Measurements from ENCODE around the gene FAM168A. TPM values are rescaled to one million over a fixed set of nuclear protein-coding genes. Genes with fewer than 3 reads are reported as not detected.

FAM168A gene
- total RNA-seq, 2 experiments from 2014 or later: 12.7 to 17.5 TPM

DNA sequence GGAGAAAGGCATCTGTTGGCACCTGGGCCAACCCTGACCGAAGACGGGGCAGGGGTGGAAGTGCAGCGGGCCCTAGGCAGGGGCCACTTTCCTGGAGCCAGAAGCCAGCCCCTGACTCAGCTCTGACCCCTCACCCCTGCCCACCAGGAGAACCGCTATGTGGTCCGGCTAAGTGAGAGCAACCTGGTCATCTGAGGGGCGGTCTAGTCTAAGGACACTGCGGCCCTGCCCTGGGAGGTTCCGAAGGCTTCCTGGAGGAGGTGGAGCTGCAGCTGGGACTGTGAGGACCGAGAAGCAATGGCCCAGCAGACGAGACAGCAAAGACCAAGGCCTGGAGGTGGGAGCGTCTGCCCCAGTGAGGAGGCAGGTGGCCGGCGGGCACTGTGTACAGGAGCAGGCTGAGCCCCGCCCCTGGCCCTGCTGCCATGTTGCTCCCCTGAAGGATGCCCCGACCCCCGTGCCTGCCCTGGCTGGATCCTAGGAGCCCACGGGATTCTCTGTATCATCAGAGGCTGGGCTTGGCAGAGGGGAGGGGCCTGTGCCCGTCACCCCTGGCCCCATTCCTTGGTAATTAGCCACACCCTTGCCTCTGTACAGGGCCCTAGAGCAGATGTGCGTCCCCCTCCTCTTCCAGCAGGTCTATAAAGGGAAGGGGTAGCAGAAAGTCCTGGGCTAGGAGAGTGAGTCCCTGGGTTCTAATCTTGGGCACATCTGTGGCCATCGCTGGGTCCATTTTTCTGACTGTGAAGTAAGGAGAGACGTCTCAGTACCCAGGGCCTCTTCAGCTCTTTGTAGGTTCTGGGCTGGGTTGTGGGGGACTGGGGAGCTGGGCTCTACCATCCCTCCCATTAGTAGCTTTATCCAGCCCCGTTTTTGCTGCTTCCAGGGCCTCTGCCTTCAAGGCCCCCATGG lies 202.4 kb downstream of the FAM168A start:
- no peak overlapping the region for H3K27ac Mint-ChIP-seq
- no peaks in the 10 kb centered on the region for H3K27me3 Mint-ChIP-seq
- peaks cover 3% of the 10 kb centered on the region for H3K4me1 Mint-ChIP-seq
- intact Hi-C loops (cut with DNase I, micrococcal nuclease): no loop called here
- no peaks in the 10 kb centered on the region for H3K9me3 Mint-ChIP-seq (ENCODE audit: low read depth)
- H3K4me3 Mint-ChIP-seq: no peak overlapping the region
- DNase-seq (no peak), ATAC-seq (no peak)
- ChIA-PET POLR2A (interaction anchor here (1.1 kb wide), 1 partner anchor 12 kb away, joined by 3 read pairs; no protein-coding TSS in a partner anchor), CTCF (interaction anchor here (0.7 to 2.5 kb wide), 4 partner anchors 12 to 61 kb away, joined by 3 to 52 read pairs (median 8); no protein-coding TSS in a partner anchor)
- peaks cover 12% of the 10 kb centered on the region for H3K36me3 Mint-ChIP-seq (ENCODE audit: low read depth)

DNA sequence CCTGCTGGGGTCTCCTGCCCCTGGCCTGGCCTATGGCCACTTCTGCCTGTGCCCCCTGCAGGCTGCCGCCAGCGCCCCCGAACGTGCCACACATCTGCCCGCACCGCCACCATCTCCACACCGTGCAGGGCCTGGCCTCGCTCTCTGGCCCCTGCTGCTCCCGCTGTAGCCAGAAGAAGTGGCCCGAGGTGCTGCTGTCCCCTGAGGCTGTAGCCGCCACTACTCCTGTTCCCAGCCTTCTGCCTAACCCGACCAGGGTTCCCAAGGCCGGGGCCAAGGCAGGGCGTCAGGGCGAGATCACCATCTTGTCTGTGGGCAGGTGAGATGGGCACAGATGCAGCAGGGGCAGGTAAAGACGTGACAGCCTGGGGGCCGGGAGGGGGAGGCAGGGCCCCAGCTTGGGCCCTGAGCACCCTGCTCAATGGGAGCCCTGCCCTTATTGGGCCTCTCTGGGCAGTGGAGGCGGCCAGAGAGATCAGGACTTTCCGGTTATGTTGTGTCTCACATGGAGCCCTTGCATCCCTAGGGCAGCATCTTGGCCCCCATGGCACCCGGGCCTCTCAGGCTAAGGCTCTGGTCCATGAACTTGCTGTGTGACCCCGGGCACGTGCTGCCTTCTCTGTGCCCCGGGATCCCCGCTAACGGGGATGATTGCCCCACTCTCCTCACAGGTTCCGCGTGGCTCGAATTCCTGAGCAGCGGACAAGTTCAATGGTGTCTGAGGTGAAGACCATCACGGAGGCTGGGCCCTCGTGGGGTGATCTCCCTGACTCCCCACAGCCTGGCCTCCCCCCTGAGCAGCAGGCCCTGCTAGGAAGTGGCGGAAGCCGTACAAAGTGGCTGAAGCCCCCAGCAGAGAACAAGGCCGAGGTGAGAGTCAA lies 203.3 kb downstream of the FAM168A start:
- Mint-ChIP-seq H3K9me3 (ENCODE audit: low read depth) (no peaks in the 10 kb centered on the region), H3K4me1 (peaks cover 3% of the 10 kb centered on the region), H3K27ac (no peak overlapping the region), H3K36me3 (ENCODE audit: low read depth) (peaks cover 12% of the 10 kb centered on the region), H3K27me3 (no peaks in the 10 kb centered on the region), H3K4me3 (no peak overlapping the region)
- ChIA-PET CTCF (interaction anchor here (1.1 to 2.5 kb wide), 2 partner anchors 29 to 44 kb away, joined by 3 to 52 read pairs; no protein-coding TSS in a partner anchor), POLR2A (no interaction called here)
- ATAC-seq: no peak
- DNase-seq: no peak
- intact Hi-C loops (cut with DNase I, micrococcal nuclease): no loop called here

- Mint-ChIP-seq H3K9me3 (ENCODE audit: low read depth) (no peaks in the 10 kb centered on the region), H3K27me3 (no peaks in the 10 kb centered on the region), H3K36me3 (ENCODE audit: low read depth) (peaks cover 12% of the 10 kb centered on the region), H3K27ac (no peak overlapping the region), H3K4me3 (no peak overlapping the region), H3K4me1 (no peaks in the 10 kb centered on the region)
- ChIA-PET CTCF (interaction anchor here (0.5 to 2.5 kb wide), 16 partner anchors 10 to 280 kb away, joined by 3 to 52 read pairs (median 3); no protein-coding TSS in a partner anchor), POLR2A (interaction anchor here (0.6 kb wide), 1 partner anchor 15 kb away, joined by 3 read pairs; no protein-coding TSS in a partner anchor)
- ATAC-seq: peak; percentile 87
- peak; percentile 77 for DNase-seq
- intact Hi-C loops (cut with DNase I, micrococcal nuclease): loop anchor here (1.0 kb wide), 3 partner anchors 17 to 86 kb away; partner anchors contain the start of gene RELT (in 1 of the 2)
Measured at GRCh38 chr11:73393479-73394415, 204.2 kb downstream of the FAM168A start.

DNA sequence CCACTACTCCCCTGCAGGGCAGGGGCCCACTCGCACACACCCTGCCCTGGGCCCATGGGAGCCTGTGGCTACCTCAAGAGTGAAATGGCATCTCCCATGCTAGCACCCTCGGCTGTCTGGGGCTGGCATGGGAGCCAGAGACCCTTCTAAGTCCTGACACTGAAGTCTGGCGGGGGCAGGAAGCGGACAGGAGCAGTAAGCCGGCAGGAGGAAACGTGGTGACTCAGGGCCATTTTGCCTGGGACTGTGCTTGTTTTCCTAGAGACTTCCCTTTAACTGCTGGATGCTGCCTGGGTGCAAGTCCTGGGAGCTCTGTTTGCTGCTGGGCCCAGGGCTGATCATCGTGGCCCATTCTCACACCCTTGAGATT lies 204.9 kb downstream of the FAM168A start:
- Mint-ChIP-seq H3K36me3 (ENCODE audit: low read depth) (peaks cover 12% of the 10 kb centered on the region), H3K4me1 (no peaks in the 10 kb centered on the region), H3K9me3 (ENCODE audit: low read depth) (no peaks in the 10 kb centered on the region), H3K27me3 (no peaks in the 10 kb centered on the region), H3K27ac (no peak overlapping the region), H3K4me3 (no peak overlapping the region)
- no peak for DNase-seq
- ChIA-PET CTCF (interaction anchor here (0.7 to 2.5 kb wide), 13 partner anchors 11 to 281 kb away, joined by 3 to 52 read pairs (median 3); no protein-coding TSS in a partner anchor), POLR2A (no interaction called here)
- ATAC-seq: no peak
- intact Hi-C loops (cut with DNase I, micrococcal nuclease): loop anchor here (1.0 kb wide), 3 partner anchors 17 to 86 kb away; partner anchors contain the start of gene RELT (in 1 of the 2)

GRCh38 chr11:73392108-73393010 lies 205.6 kb downstream of the FAM168A start:
- H3K4me1 Mint-ChIP-seq: no peaks in the 10 kb centered on the region
- CTCF ChIA-PET: interaction anchor here (0.7 to 2.5 kb wide), 11 partner anchors 11 to 333 kb away, joined by 3 to 52 read pairs (median 3); no protein-coding TSS in a partner anchor
- no peak overlapping the region for H3K27ac Mint-ChIP-seq
- H3K36me3 Mint-ChIP-seq (ENCODE audit: low read depth): peaks cover 9% of the 10 kb centered on the region
- no peak overlapping the region for H3K4me3 Mint-ChIP-seq
- no peak for ATAC-seq
- H3K9me3 Mint-ChIP-seq (ENCODE audit: low read depth): no peaks in the 10 kb centered on the region
- POLR2A ChIA-PET: no interaction called here
- no peaks in the 10 kb centered on the region for H3K27me3 Mint-ChIP-seq
- intact Hi-C loops (cut with DNase I, micrococcal nuclease): loop anchor here (1.0 kb wide), 3 partner anchors 16 to 85 kb away; partner anchors contain the start of gene RELT (in 1 of the 2)
- no peak for DNase-seq

- Mint-ChIP-seq H3K4me1 (peaks cover 4% of the 10 kb centered on the region), H3K36me3 (ENCODE audit: low read depth) (peaks cover 8% of the 10 kb centered on the region), H3K9me3 (ENCODE audit: low read depth) (no peaks in the 10 kb centered on the region), H3K27me3 (no peaks in the 10 kb centered on the region), H3K27ac (no peak overlapping the region), H3K4me3 (no peak overlapping the region)
- intact Hi-C loops (cut with DNase I, micrococcal nuclease): no loop called here
- DNase-seq (no peak), ATAC-seq (no peak)
- POLR2A ChIA-PET: no interaction called here
- CTCF ChIA-PET: interaction anchor here (0.7 to 1.3 kb wide), 2 partner anchors 40 to 332 kb away, joined by 3 to 5 read pairs; no protein-coding TSS in a partner anchor
Measured at GRCh38 chr11:73391665-73392064, 206.2 kb downstream of the FAM168A start.

GRCh38 chr11:73390601-73391565 lies 207.0 kb downstream of the FAM168A start:
- Mint-ChIP-seq H3K27ac (no peak overlapping the region), H3K36me3 (ENCODE audit: low read depth) (peaks cover 8% of the 10 kb centered on the region), H3K4me1 (peaks cover 8% of the 10 kb centered on the region), H3K4me3 (no peak overlapping the region), H3K27me3 (no peaks in the 10 kb centered on the region), H3K9me3 (ENCODE audit: low read depth) (no peaks in the 10 kb centered on the region)
- ATAC-seq: no peak
- no peak for DNase-seq
- POLR2A ChIA-PET: no interaction called here
- intact Hi-C loops (cut with DNase I, micrococcal nuclease): no loop called here
- CTCF ChIA-PET: interaction anchor here (1.3 kb wide), 1 partner anchor 40 kb away, joined by 5 read pairs; no protein-coding TSS in a partner anchor

DNA sequence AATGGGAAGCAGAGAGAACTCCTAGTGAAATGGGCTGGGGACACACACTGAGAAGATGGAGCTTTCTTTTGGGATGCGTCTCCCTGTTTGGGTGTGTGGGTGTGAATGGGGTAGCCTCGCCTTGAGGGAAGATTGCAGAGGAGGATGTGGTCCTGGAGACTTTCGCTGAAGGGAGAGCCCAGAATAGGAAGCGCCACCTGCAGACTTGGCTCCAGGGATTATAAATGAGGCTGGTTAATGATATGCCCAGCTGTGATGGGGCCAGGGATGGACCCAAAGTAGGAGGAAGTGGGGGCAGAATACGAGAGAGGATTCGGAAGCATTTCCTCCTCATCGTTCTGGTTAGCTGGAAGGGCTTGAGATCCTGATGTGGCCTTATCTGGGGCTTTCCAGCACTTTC lies 208.0 kb downstream of the FAM168A start:
- Mint-ChIP-seq H3K36me3 (ENCODE audit: low read depth) (peaks cover 5% of the 10 kb centered on the region), H3K27ac (no peak overlapping the region), H3K9me3 (ENCODE audit: low read depth) (no peaks in the 10 kb centered on the region), H3K4me1 (peaks cover 18% of the 10 kb centered on the region), H3K27me3 (no peaks in the 10 kb centered on the region), H3K4me3 (no peak overlapping the region)
- ATAC-seq (no peak), DNase-seq (no peak)
- POLR2A ChIA-PET: no interaction called here
- intact Hi-C loops (cut with DNase I, micrococcal nuclease): no loop called here
- CTCF ChIA-PET: interaction anchor here (1.0 kb wide), 1 partner anchor 13 kb away, joined by 3 read pairs; no protein-coding TSS in a partner anchor

GRCh38 chr11:73389134-73389525 lies 208.8 kb downstream of the FAM168A start:
- H3K4me3 Mint-ChIP-seq: no peak overlapping the region
- POLR2A ChIA-PET: interaction anchor here (0.6 kb wide), 1 partner anchor 485 kb away, joined by 4 read pairs; no protein-coding TSS in a partner anchor

More at GRCh38 chr11:73389134-73389525, 208.8 kb downstream of the FAM168A start:
- intact Hi-C loops (cut with DNase I, micrococcal nuclease): no loop called here
- H3K4me1 Mint-ChIP-seq: peaks cover 26% of the 10 kb centered on the region
- H3K27me3 Mint-ChIP-seq: no peaks in the 10 kb centered on the region
- no peak for DNase-seq
- H3K9me3 Mint-ChIP-seq (ENCODE audit: low read depth): no peaks in the 10 kb centered on the region
- H3K27ac Mint-ChIP-seq: no peak overlapping the region
- ATAC-seq: no peak
- CTCF ChIA-PET: interaction anchor here (1.0 kb wide), 1 partner anchor 12 kb away, joined by 3 read pairs; no protein-coding TSS in a partner anchor
- H3K36me3 Mint-ChIP-seq (ENCODE audit: low read depth): peaks cover 4% of the 10 kb centered on the region
